Hepatocyte (in vitro differentiated cells): ENCODE data around the gene POF1B. TPM values are rescaled to one million over a fixed set of nuclear protein-coding genes. Genes with fewer than 3 reads are reported as not detected.
A peak's percentile ranks its signal among the peaks of the same experiment; 100 is the strongest.
"Not testable (repeated sequence)": the region's sequence is repeated elsewhere in the genome, so short reads cannot be mapped to it uniquely, and the experiment has no call there.

Experiments used
- DNase-seq: peaks from one replicate; pipeline ENCODE4 v3.0.0-alpha.2; 2016; ENCODE audit warnings: low spot score
- H2AFZ ChIP-seq: fragments of 200-600 bp; sonication (generic); 2 replicates; pipeline ENCODE4 v1.6.0; 2016; ENCODE audit warnings: antibody characterized with exemption, mild to moderate bottlenecking
- H3K27ac ChIP-seq: fragments of 200-600 bp; sonication (generic); 2 replicates; pipeline ENCODE4 v1.5.1; 2016; ENCODE audit warnings: mild to moderate bottlenecking
- H3K27me3 ChIP-seq: fragments of 200-600 bp; sonication (generic); 2 replicates; pipeline ENCODE4 v1.6.1; 2016
- H3K36me3 ChIP-seq: fragments of 200-600 bp; sonication (generic); replicated peaks from 2 replicates; pipeline ENCODE4 v1.5.1; 2016; ENCODE audit warnings: low read depth; ENCODE audit not compliant: insufficient read depth
- H3K4me1 ChIP-seq: fragments of 200-600 bp; sonication (generic); 2 replicates; pipeline ENCODE4 v1.5.1; 2016; ENCODE audit warnings: mild to moderate bottlenecking, moderate library complexity; ENCODE audit not compliant: insufficient read depth
- H3K4me2 ChIP-seq: fragments of 200-600 bp; sonication (generic); 2 replicates; pipeline ENCODE4 v1.6.0; 2016
- H3K4me3 ChIP-seq: fragments of 200-600 bp; sonication (generic); 2 replicates; pipeline ENCODE4 v1.5.1; 2016; ENCODE audit warnings: mild to moderate bottlenecking
- H3K79me2 ChIP-seq: fragments of 200-600 bp; sonication (generic); 2 replicates; pipeline ENCODE4 v1.6.0; 2017; ENCODE audit warnings: mild to moderate bottlenecking
- H3K9me2 ChIP-seq: fragments of 200-600 bp; sonication (generic); replicated peaks from 2 replicates; pipeline ENCODE4 v1.6.0; 2017; ENCODE audit warnings: mild to moderate bottlenecking; ENCODE audit not compliant: insufficient read depth
- H3K9me3 ChIP-seq: fragments of 200-600 bp; sonication (generic); 2 replicates; pipeline ENCODE4 v1.5.1; 2016; ENCODE audit warnings: low read depth, mild to moderate bottlenecking
- H4K20me1 ChIP-seq: fragments of 200-600 bp; sonication (generic); 2 replicates; pipeline ENCODE4 v1.6.0; 2016; ENCODE audit warnings: mild to moderate bottlenecking; ENCODE audit not compliant: insufficient read depth, poor library complexity, severe bottlenecking
- EZH2 ChIP-seq: fragments of 200-600 bp; sonication (generic); IDR thresholded peaks from 2 replicates; pipeline ENCODE4 v1.6.1; 2016; ENCODE audit warnings: antibody characterized with exemption, mild to moderate bottlenecking, borderline replicate concordance
- EZH2phosphoT487 ChIP-seq: fragments of 200-600 bp; sonication (generic); IDR thresholded peaks from one replicate; pipeline ENCODE4 v1.6.1; 2018; ENCODE audit warnings: antibody characterized with exemption, mild to moderate bottlenecking, low read depth, moderate library complexity; ENCODE audit not compliant: unreplicated experiment, severe bottlenecking
- WGBS: methylation state at CpG from one replicate; pipeline ENCODE4 v1.1.6; 2016; ENCODE audit warnings: low lambda C conversion rate; ENCODE audit errors: missing lambda C conversion rate; 5-methylcytosine and 5-hydroxymethylcytosine counted together
- polyA plus RNA-seq: library from polyadenylated mRNA; unstranded; fragments of >200 nt; fragmentation: Nextera tagmentation; extraction: Ambion mirVana; gene quantifications from 2 replicates; pipeline ENCODE4 v1.2.1, GENCODE V29; 2016
- total RNA-seq: library from RNA; depleted of rRNA; stranded (reverse); fragments of >200 nt; gene quantifications from 2 replicates; pipeline ENCODE4 v1.2.3, GENCODE V29; 2014
- TF ChIP-seq, protein P1 (sequence below): fragments of 200-600 bp; sonication (generic); IDR thresholded peaks from 2 replicates; pipeline ENCODE4 v1.5.1; 2016; ENCODE audit warnings: antibody characterized with exemption, mild to moderate bottlenecking; ENCODE audit not compliant: poor library complexity

The POF1B gene
- total and polyA plus RNA-seq, 2 experiments from 2014 or later = 11.3 to 33.4 TPM

DNA sequence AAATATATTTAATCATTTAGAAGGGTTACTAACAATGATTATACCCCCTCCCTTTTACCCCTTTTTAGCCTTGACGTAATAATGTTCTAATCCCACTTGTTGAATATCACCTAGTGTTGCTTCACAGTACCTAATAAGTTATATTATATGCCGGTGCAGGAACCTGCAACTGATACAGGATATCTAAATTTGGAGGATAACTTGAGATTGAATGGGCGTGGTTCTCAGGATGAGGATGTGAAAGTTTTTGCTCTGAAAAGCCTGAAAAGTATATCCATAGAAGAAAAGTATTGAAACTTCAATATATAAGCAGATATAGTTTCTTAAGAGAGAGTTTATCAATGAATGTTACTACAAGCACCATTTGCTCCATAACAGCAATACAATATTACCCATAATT, 75.9 kb downstream of the POF1B start:
- Histone ChIP-seq H3K9me2 (no peaks in the 10 kb centered on the region), H4K20me1 (no peaks in the 10 kb centered on the region), H3K27me3 (no peaks in the 10 kb centered on the region), H3K4me2 (no peak overlapping the region), H3K79me2 (no peaks in the 10 kb centered on the region), H3K36me3 (no peaks in the 10 kb centered on the region), H3K9me3 (no peaks in the 10 kb centered on the region), H2AFZ (no peak overlapping the region), H3K4me1 (no peaks in the 10 kb centered on the region), H3K4me3 (no peak overlapping the region), H3K27ac (no peak overlapping the region)
- TF ChIP-seq EZH2 (no peak), EZH2phosphoT487 (no peak)
- TF ChIP-seq, protein P1, sequence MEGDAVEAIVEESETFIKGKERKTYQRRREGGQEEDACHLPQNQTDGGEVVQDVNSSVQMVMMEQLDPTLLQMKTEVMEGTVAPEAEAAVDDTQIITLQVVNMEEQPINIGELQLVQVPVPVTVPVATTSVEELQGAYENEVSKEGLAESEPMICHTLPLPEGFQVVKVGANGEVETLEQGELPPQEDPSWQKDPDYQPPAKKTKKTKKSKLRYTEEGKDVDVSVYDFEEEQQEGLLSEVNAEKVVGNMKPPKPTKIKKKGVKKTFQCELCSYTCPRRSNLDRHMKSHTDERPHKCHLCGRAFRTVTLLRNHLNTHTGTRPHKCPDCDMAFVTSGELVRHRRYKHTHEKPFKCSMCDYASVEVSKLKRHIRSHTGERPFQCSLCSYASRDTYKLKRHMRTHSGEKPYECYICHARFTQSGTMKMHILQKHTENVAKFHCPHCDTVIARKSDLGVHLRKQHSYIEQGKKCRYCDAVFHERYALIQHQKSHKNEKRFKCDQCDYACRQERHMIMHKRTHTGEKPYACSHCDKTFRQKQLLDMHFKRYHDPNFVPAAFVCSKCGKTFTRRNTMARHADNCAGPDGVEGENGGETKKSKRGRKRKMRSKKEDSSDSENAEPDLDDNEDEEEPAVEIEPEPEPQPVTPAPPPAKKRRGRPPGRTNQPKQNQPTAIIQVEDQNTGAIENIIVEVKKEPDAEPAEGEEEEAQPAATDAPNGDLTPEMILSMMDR = no peak
- no peak for DNase-seq
- 87% methylated on average over 3 of the region's 3 CpGs for WGBS

DNA sequence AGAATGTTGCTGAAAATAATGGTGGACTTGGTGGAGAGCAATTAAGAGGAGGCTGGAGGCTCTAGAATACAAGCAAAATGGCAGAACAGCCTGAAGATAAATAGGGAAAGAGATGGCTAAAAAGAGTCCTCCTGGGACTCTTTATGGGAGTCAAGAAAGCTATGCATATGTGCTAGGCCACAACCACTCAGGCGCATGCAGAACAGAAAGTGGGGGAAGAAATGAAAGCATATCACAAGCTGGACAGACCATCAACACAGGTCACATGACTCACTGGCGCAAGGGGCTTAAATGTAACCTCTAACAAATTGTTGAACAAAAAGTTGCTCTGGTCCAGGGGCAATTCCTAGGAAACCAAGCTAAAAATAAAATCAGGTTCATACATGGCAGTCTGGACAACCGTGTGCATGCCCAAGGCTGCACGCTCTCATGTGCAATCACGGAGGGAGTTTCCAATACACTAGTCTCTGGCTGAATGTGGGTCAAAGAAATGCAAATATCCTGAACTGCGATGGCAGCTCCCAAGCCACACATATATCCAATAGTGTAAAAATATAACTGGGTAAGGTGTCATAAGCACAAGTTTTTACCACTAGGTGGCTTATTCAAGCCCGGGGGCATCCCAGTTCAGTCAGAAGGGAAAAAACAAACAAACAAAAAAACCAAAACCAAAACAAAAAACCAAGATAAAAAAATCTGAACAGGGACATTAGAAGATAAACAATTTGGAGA, 90.3 kb downstream of the POF1B start:
- H3K9me2 ChIP-seq = no peaks in the 10 kb centered on the region
- no peak for DNase-seq
- H3K36me3 ChIP-seq = no peaks in the 10 kb centered on the region
- H3K27ac ChIP-seq = no peak overlapping the region
- no peak overlapping the region for H3K4me3 ChIP-seq
- H3K4me2 ChIP-seq = no peak overlapping the region
- peaks cover 5% of the 10 kb centered on the region for H3K9me3 ChIP-seq
- no peak for TF ChIP-seq EZH2
- TF ChIP-seq, protein P1 = no peak
- TF ChIP-seq EZH2phosphoT487 = no peak
- H2AFZ ChIP-seq = no peak overlapping the region
- H3K27me3 ChIP-seq = no peaks in the 10 kb centered on the region
- H3K79me2 ChIP-seq = no peaks in the 10 kb centered on the region
- no peaks in the 10 kb centered on the region for H3K4me1 ChIP-seq
- H4K20me1 ChIP-seq = no peaks in the 10 kb centered on the region
- WGBS = 83% methylated on average over 7 of the region's 7 CpGs

DNA sequence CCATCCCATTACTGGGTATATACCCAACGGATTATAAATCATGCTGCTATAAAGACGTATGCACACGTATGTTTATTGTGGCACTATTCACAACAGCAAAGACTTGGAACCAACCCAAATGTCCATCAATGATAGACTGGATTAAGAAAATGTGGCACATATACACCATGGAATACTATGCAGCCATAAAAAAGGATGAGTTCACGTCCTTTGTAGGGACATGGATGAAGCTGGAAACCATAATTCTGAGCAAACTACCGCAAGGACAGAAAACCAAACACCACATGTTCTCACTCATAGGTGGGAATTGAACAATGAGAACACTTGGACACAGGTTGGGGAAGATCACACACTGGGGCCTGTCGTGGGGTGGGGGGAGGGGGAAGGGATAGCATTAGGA, 94.2 kb downstream of the POF1B start:
- H4K20me1 ChIP-seq, H3K4me3 ChIP-seq, H3K9me2 ChIP-seq, DNase-seq, H3K79me2 ChIP-seq, H3K4me1 ChIP-seq, H3K27ac ChIP-seq, H2AFZ ChIP-seq, H3K4me2 ChIP-seq, H3K36me3 ChIP-seq, H3K9me3 ChIP-seq, H3K27me3 ChIP-seq: not testable (repeated sequence)
- WGBS = 84% methylated on average over 6 of the region's 6 CpGs

DNA sequence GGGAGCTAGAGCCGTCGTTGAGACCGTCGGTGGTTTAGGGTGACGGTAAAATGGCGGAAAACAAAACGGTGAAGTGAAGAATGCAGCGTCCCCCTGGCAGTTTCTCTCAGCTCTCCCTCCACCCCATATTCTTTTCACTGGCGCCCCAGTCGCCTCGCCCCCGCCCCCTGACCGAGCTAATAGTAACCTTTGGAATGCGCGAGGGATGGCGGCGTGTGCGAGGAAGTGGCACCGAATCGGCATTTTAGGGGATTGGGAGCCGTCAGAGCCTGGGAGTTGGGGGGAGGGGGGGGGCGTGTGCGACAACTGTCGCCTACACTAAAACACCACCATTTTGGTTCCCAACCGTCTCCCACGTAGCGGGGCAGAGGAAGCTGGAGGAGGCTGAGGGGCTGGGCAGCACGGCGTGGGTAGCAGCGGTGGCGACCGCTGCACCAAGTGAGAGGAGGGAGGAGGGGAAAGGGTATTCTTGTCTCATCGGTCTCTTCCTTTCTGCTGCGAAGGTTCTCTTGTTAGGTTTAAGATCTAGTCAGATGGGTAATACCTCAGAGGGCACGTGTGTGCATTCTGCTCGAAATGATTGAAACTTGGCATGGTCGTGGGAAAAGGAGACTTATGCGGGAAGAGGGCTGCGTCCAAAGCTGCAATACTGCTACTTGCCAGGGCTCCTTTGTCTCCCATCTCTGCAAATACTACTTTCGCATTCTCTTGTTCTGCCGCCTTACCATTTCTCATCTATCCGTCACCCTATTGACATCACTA, 134.8 kb downstream of the POF1B start:
- TF ChIP-seq, protein P1 = no peak
- TF ChIP-seq EZH2phosphoT487 (no peak), EZH2 (no peak)
- Histone ChIP-seq H3K4me3 (peak overlapping the region; percentile 52), H3K9me2 (no peaks in the 10 kb centered on the region), H3K27ac (peak overlapping the region; percentile 97), H3K4me2 (peak overlapping the region; percentile 67), H3K4me1 (no peaks in the 10 kb centered on the region), H3K9me3 (no peaks in the 10 kb centered on the region), H3K79me2 (peaks cover 35% of the 10 kb centered on the region), H4K20me1 (no peaks in the 10 kb centered on the region), H3K27me3 (no peaks in the 10 kb centered on the region), H2AFZ (peak overlapping the region; percentile 83), H3K36me3 (no peaks in the 10 kb centered on the region)
- peak; percentile 29 for DNase-seq
- WGBS = 42% methylated on average over 40 of the region's 42 CpGs
